A549 (cell line): ENCODE results near the gene AGTPBP1.

Source experiments
- CEBPB ChIP-seq, 2 experiments: fragments of >200 bp in 1 of 2; sonication (Bioruptor Twin) in 1 of 2; formaldehyde crosslinking in 1 of 2; IDR thresholded peaks; 2 replicates each; pipeline ENCODE4 v1.6.1; 2012 to 2016
- CTCF ChIP-seq: fragments of >200 bp; sonication (Bioruptor Twin); formaldehyde crosslinking; IDR thresholded peaks from 3 replicates; pipeline ENCODE4 v1.5.1; 2016
- HOXA7 ChIP-seq: fragments of 250-450 bp; sonication (Bioruptor Pico); IDR thresholded peaks from 2 replicates; pipeline ENCODE4 v1.5.0; 2020; ENCODE audit warnings: mild to moderate bottlenecking, moderate library complexity
- POLR2A ChIP-seq: IDR thresholded peaks from 2 replicates; pipeline ENCODE4 v1.6.1; 2012; ENCODE audit warnings: mild to moderate bottlenecking, low read length
- TP53 ChIP-seq: fragments of 250-450 bp; sonication (Bioruptor Pico); IDR thresholded peaks from 2 replicates; pipeline ENCODE4 v1.5.0; 2021; ENCODE audit warnings: mild to moderate bottlenecking, moderate library complexity

- TF ChIP-seq CTCF (no peak), POLR2A (no peak), TP53 (CRISPR knock-in tag) (no peak), CEBPB (IDR thresholded peaks at IDR 0.05) (no peak), HOXA7 (CRISPR knock-in tag) (no peak)
These were observed 139.0 kb downstream of the AGTPBP1 start for GRCh38 chr9:85602742-85603141.
